Lower lobe of right lung (tissue), 2 donors: ENCODE measurements around the gene PRODH2. TPM values are rescaled to one million over a fixed set of nuclear protein-coding genes. Genes with fewer than 3 reads are reported as not detected.

Experiments used
- ATAC-seq, 2 donors: fragments of 200-7000 bp; cut with Tn5 transposase; one replicate each; pipeline ENCODE4 v1.9.1; 2020 to 2022; ENCODE audit warnings: mild to moderate bottlenecking in 2 of 2, moderate library complexity in 2 of 2
- DNase-seq: peaks from one replicate; pipeline ENCODE4 v3.0.0-alpha.2; 2020
- H3K27ac ChIP-seq: fragments of 200-600 bp; one replicate; pipeline ENCODE4 v1.8.0; 2022
- H3K27me3 ChIP-seq: fragments of 200-600 bp; one replicate; pipeline ENCODE4 v1.8.0; 2022; ENCODE audit warnings: low read depth
- H3K36me3 ChIP-seq: fragments of 200-600 bp; one replicate; pipeline ENCODE4 v1.8.0; 2022; ENCODE audit warnings: mild to moderate bottlenecking
- H3K4me1 ChIP-seq: fragments of 200-600 bp; one replicate; pipeline ENCODE4 v1.8.0; 2022
- H3K4me3 ChIP-seq: fragments of 200-600 bp; one replicate; pipeline ENCODE4 v1.8.0; 2022; ENCODE audit warnings: mild to moderate bottlenecking
- H3K9me3 ChIP-seq: fragments of 200-600 bp; one replicate; pipeline ENCODE4 v1.8.0; 2022
- intact Hi-C: fragments of 100-400 bp; cut with DNase I; formaldehyde crosslinking; loops from one replicate; pipeline ENCODE4 v1.11.0; 2022
- total RNA-seq: library from RNA; stranded (reverse); fragmentation: NEBNext Ultra II Directional; extraction: Animal tissue kit (Norgen Biotek cat#: 25700); gene quantifications from one replicate; pipeline ENCODE4 v1.2.1, GENCODE V29; 2021
- TF ChIP-seq, protein P1 (sequence below): fragments of 200-600 bp; IDR thresholded peaks from one replicate; pipeline ENCODE4 v1.8.0; 2022; ENCODE audit warnings: antibody characterized with exemption, mild to moderate bottlenecking
- donor health status: DM: no; HTN: yes; CAD: no; lungs with severe emphysema.

PRODH2 gene
- total RNA-seq, 1 donor from 2014 or later = not detected

DNA sequence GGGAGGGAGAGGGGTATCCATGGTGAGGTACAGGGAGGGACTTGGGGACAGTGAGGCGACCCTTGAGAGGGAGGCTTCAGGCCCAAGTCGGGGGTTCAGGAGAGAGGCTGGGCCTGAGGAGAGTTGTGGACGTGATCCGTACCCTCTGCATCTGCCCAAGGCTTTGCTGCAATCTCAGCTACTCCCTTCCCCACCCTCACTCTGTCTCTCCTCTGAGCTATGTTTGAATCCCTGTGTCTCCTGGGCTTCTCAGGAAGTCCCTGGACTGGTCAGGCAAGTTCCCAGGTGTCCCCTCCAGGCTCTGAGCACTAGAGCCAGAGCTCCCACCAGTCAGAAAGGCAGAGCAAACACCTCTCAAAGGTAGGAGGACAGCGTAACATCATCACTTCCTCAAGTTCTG is 62.5 kb downstream of the PRODH2 start:
- Histone ChIP-seq H3K27ac (no peak overlapping the region), H3K27me3 (no peaks in the 10 kb centered on the region), H3K9me3 (no peaks in the 10 kb centered on the region), H3K4me3 (no peak overlapping the region), H3K36me3 (peaks cover 36% of the 10 kb centered on the region), H3K4me1 (peaks cover 26% of the 10 kb centered on the region)
- intact Hi-C loops = no loop called here
- DNase-seq = no peak
- ATAC-seq = no peak
- TF ChIP-seq, protein P1, sequence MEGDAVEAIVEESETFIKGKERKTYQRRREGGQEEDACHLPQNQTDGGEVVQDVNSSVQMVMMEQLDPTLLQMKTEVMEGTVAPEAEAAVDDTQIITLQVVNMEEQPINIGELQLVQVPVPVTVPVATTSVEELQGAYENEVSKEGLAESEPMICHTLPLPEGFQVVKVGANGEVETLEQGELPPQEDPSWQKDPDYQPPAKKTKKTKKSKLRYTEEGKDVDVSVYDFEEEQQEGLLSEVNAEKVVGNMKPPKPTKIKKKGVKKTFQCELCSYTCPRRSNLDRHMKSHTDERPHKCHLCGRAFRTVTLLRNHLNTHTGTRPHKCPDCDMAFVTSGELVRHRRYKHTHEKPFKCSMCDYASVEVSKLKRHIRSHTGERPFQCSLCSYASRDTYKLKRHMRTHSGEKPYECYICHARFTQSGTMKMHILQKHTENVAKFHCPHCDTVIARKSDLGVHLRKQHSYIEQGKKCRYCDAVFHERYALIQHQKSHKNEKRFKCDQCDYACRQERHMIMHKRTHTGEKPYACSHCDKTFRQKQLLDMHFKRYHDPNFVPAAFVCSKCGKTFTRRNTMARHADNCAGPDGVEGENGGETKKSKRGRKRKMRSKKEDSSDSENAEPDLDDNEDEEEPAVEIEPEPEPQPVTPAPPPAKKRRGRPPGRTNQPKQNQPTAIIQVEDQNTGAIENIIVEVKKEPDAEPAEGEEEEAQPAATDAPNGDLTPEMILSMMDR = no peak

Other genes starting within 250 kb of the PRODH2 start
- gene ATP4A, start 249.2 kb downstream of the PRODH2 start, total RNA-seq = not detected
- gene PMIS2, start 226.7 kb downstream of the PRODH2 start, total RNA-seq = not detected
- 9.1 TPM for gene HAUS5, start 200.1 kb downstream of the PRODH2 start, total RNA-seq
- 56.1 TPM for gene RBM42, start 183.8 kb downstream of the PRODH2 start, total RNA-seq
- 1.1 TPM for gene ETV2, start 171.1 kb downstream of the PRODH2 start, total RNA-seq
- 267 TPM for gene COX6B1, start 164.5 kb downstream of the PRODH2 start, total RNA-seq
- gene UPK1A, start 146.3 kb downstream of the PRODH2 start, total RNA-seq = not detected
- 0.21 TPM for gene ZBTB32, start 108.3 kb downstream of the PRODH2 start, total RNA-seq
- 37.2 TPM for gene KMT2B, start 94.8 kb downstream of the PRODH2 start, total RNA-seq
- 17.1 TPM for gene IGFLR1, start 70.4 kb downstream of the PRODH2 start, total RNA-seq
- 20.3 TPM for gene U2AF1L4, start 67.4 kb downstream of the PRODH2 start, total RNA-seq
- gene PSENEN, start 67.2 kb downstream of the PRODH2 start, total RNA-seq = 60.0 TPM
- 7.2 TPM for gene LIN37, start 64.3 kb downstream of the PRODH2 start, total RNA-seq
- gene HSPB6, start 55.8 kb downstream of the PRODH2 start, total RNA-seq = 29.4 TPM
- 20.8 TPM for gene PROSER3, start 54.7 kb downstream of the PRODH2 start, total RNA-seq
- gene ARHGAP33, start 37.3 kb downstream of the PRODH2 start, total RNA-seq = 13.1 TPM
- gene NPHS1, start 39.7 kb upstream of the PRODH2 start, total RNA-seq = not detected
- 0.12 TPM for gene KIRREL2, start 44.1 kb upstream of the PRODH2 start, total RNA-seq
- gene APLP1, start 55.7 kb upstream of the PRODH2 start, total RNA-seq = 2.1 TPM
- 17.2 TPM for gene NFKBID, start 87.7 kb upstream of the PRODH2 start, total RNA-seq
- gene HCST, start 89.7 kb upstream of the PRODH2 start, total RNA-seq = 43.3 TPM
- 460 TPM for gene TYROBP, start 95.5 kb upstream of the PRODH2 start, total RNA-seq
- 14.6 TPM for gene LRFN3, start 123.5 kb upstream of the PRODH2 start, total RNA-seq
- 14.4 TPM for gene SDHAF1, start 182.3 kb upstream of the PRODH2 start, total RNA-seq
- gene SYNE4, start 196.0 kb upstream of the PRODH2 start, total RNA-seq = 8.9 TPM
- gene ALKBH6, start 201.4 kb upstream of the PRODH2 start, total RNA-seq = 21.0 TPM
- 8.1 TPM for gene CLIP3, start 220.0 kb upstream of the PRODH2 start, total RNA-seq
- 5.5 TPM for gene THAP8, start 241.4 kb upstream of the PRODH2 start, total RNA-seq
- 1.3 TPM for gene WDR62, start 242.1 kb upstream of the PRODH2 start, total RNA-seq